ENCODE data around the gene TMPRSS9. TPM values are rescaled to one million over a fixed set of nuclear protein-coding genes. Genes with fewer than 3 reads are reported as not detected.

TMPRSS9 gene
- total and polyA plus RNA-seq, 2 of the 13 experiments (the other 11 are each of a cell fraction or from before 2014, with no cell fraction given) = 2.5 to 5.2 TPM

GRCh38 chr19:2462635-2463421 is 102.8 kb downstream of the TMPRSS9 start (continued):
- TF ChIP-seq POGK (CRISPR knock-in tag; conservative IDR thresholded peaks at IDR 0.05) = peak; percentile 91
- peak; percentile 88 for TF ChIP-seq ZNF749 (CRISPR knock-in tag; IDR thresholded peaks at IDR 0.05; ENCODE audit: borderline replicate concordance)
- TF ChIP-seq IKZF4 (CRISPR knock-in tag; IDR thresholded peaks at IDR 0.05; ENCODE audit: borderline replicate concordance, low read depth, not compliant biosample characterization) = no peak
- TF ChIP-seq TCF7L2 (IDR thresholded peaks at IDR 0.05; ENCODE audit: low read depth, low read length) = no peak
- TF ChIP-seq ZNF616 (CRISPR knock-in tag; IDR thresholded peaks at IDR 0.05; ENCODE audit: low read depth) = no peak
- TF ChIP-seq ZFYVE20 (CRISPR knock-in tag; IDR thresholded peaks at IDR 0.05; ENCODE audit: borderline replicate concordance, low read depth) = no peak
- TF ChIP-seq MXD4 (CRISPR knock-in tag; IDR thresholded peaks at IDR 0.05) = no peak
- no peak for TF ChIP-seq ZNF678 (CRISPR knock-in tag; IDR thresholded peaks at IDR 0.05)
- no peak for TF ChIP-seq ZNF646 (CRISPR knock-in tag; IDR thresholded peaks at IDR 0.05)
- peak; percentile 75; the same call in 1 of the 2 replicates for TF ChIP-seq GTF2F1 (IDR thresholded peaks at IDR 0.05; ENCODE audit: low read length)
- no peak; the same call in 1 of the 2 replicates for TF ChIP-seq ZNF547 (CRISPR knock-in tag; IDR thresholded peaks at IDR 0.05)
- TF ChIP-seq ZKSCAN1 (IDR thresholded peaks at IDR 0.05; ENCODE audit: low read length) = peak; percentile 77
- peak; percentile 52; the same call in 1 of the 2 replicates for TF ChIP-seq FOXP4 (CRISPR knock-in tag; IDR thresholded peaks at IDR 0.05)
- TF ChIP-seq ZNF354B (CRISPR knock-in tag; IDR thresholded peaks at IDR 0.05) = no peak
- no peak for TF ChIP-seq ZNF18 (CRISPR knock-in tag; IDR thresholded peaks at IDR 0.05; ENCODE audit: insufficient replicate concordance)
- TF ChIP-seq ZBTB3 (CRISPR knock-in tag; IDR thresholded peaks at IDR 0.05; ENCODE audit: borderline replicate concordance, low read depth) = peak; percentile 83; the same call in 1 of the 2 replicates
